HL-60 (cell line): ENCODE measurements around the gene HIF1A.

Experiments used
- GABPA ChIP-seq: IDR thresholded peaks from 2 replicates; pipeline ENCODE4 v1.6.1; 2012; ENCODE audit warnings: low read depth
- POLR2AphosphoS5 ChIP-seq: IDR thresholded peaks from 2 replicates; pipeline ENCODE4 v1.6.1; 2012; ENCODE audit warnings: low read depth
- SPI1 ChIP-seq: IDR thresholded peaks from 2 replicates; pipeline ENCODE4 v1.6.1; 2012; ENCODE audit warnings: low read depth, mild to moderate bottlenecking, borderline replicate concordance
- TF ChIP-seq, protein P1 (sequence below): IDR thresholded peaks from one replicate; pipeline ENCODE4 v1.5.1; 2011; ENCODE audit warnings: low read length, control low read depth, inconsistent platforms; ENCODE audit not compliant: insufficient read depth

DNA sequence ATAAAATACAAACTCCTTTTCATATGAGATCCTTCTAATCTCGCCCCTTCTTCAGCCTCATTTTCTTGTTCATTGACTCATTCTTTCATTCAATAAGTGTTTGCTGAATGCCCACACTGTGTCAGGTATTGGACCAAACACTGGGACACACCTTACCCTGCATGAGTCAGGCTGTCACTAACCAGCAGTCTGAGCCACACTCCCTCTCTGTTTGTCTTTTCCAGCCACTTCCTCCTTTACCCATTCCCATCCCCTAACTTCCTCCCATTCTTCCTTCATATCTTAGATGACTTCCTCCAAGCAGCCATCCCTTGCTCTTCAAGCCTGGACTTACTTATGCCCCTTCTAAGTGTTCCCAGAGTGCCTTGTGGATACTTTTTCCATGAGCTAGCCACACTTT, 27.0 kb upstream of the HIF1A start:
- TF ChIP-seq, protein P1, sequence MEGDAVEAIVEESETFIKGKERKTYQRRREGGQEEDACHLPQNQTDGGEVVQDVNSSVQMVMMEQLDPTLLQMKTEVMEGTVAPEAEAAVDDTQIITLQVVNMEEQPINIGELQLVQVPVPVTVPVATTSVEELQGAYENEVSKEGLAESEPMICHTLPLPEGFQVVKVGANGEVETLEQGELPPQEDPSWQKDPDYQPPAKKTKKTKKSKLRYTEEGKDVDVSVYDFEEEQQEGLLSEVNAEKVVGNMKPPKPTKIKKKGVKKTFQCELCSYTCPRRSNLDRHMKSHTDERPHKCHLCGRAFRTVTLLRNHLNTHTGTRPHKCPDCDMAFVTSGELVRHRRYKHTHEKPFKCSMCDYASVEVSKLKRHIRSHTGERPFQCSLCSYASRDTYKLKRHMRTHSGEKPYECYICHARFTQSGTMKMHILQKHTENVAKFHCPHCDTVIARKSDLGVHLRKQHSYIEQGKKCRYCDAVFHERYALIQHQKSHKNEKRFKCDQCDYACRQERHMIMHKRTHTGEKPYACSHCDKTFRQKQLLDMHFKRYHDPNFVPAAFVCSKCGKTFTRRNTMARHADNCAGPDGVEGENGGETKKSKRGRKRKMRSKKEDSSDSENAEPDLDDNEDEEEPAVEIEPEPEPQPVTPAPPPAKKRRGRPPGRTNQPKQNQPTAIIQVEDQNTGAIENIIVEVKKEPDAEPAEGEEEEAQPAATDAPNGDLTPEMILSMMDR: no peak
- TF ChIP-seq SPI1 (peak; percentile 74), POLR2AphosphoS5 (no peak), GABPA (no peak)
